ENCODE data around the gene PPP2R5A. TPM values are rescaled to one million over a fixed set of nuclear protein-coding genes. Genes with fewer than 3 reads are reported as not detected.
"Not testable (repeated sequence)": the region's sequence is repeated elsewhere in the genome, so short reads cannot be mapped to it uniquely, and the experiment has no call there.

Gene PPP2R5A
- total RNA-seq, 1 experiment from 2014 or later = 65.3 TPM

DNA sequence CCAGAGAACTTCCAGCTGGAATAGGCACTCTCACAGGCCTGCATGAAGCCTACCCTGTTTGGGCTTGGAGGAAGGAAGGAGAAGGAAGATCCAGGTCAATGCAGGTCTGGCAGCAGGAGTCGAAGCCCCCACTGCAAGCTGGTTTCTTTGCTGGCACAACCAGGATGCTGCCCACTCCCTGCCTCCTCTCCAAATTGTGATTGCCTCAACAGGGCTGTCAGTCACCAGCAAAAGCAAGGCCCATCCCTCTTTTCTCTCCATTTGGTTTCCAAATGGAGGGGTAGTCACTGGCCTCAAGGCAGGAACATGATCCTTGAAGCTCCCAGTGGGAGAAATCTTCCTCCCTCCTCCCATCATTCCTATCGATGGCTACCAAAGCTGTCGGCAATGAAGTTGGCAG, 92.4 kb downstream of the PPP2R5A start:
- DNase-seq = no peak
- Histone ChIP-seq H3K27me3 (ENCODE audit: control insufficient read depth, insufficient read depth, low read length) (no peaks in the 10 kb centered on the region), H3K36me3 (replicated peaks; ENCODE audit: control insufficient read depth, insufficient read depth, low read length) (peaks cover 13% of the 10 kb centered on the region), H3K4me3 (ENCODE audit: insufficient read depth, low read depth, low read length) (no peak overlapping the region)

DNA sequence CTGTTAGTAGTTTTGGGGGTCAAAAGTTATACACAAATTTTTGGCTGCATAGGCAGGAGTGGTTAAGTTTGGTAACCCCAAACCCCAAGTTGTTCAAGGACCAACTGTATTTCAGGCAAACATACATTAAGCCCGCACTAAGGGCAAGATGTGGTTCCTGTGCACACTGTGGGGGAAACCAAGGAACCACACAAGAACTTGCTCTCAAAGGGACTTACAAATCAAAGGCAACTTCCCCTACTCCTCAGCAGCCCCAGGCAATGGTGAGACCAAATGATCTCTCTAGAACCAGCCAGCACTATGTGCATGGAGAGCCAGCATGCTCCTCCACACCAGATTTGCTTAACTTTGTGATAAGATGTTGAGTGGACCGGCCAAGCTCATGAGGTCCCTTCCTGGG, 94.2 kb downstream of the PPP2R5A start:
- Histone ChIP-seq H3K27me3 (ENCODE audit: control insufficient read depth, insufficient read depth, low read length) (no peaks in the 10 kb centered on the region), H3K36me3 (replicated peaks; ENCODE audit: control insufficient read depth, insufficient read depth, low read length) (peaks cover 13% of the 10 kb centered on the region), H3K4me3 (ENCODE audit: insufficient read depth, low read depth, low read length) (no peak overlapping the region)
- no peak for DNase-seq

DNA sequence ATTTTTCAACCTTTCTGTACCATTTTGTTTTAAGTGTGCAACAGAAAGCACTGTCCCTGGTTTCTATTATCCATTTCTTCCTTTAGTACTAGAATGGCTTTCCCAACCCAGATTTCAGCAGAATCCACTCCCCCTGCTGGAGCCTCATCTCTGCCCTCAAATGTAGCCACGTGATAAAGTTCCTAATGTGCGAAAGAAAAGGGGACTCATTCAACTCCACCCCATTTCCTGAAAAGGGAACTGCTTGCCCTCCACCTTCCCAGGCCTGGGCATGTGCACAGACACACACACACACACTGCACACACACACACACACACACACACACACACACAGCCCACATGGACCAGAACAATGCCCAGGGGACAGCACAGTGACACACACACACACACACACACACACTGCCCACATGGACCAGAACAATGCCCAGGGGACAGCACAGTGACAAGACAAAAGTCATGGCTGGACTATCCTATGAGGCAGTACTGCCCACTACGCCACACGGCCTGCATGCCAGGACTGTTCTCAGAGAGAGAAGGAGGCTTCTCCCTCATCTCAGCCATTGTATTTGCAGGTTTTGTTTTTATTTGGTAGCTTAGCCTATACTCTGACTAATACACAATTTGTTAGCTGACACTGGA, 96.3 kb downstream of the PPP2R5A start:
- Histone ChIP-seq H3K36me3 (replicated peaks; ENCODE audit: control insufficient read depth, insufficient read depth, low read length) (peaks cover 21% of the 10 kb centered on the region), H3K4me3 (ENCODE audit: insufficient read depth, low read depth, low read length) (no peak overlapping the region), H3K27me3 (ENCODE audit: control insufficient read depth, insufficient read depth, low read length) (no peaks in the 10 kb centered on the region)
- no peak for DNase-seq

DNA sequence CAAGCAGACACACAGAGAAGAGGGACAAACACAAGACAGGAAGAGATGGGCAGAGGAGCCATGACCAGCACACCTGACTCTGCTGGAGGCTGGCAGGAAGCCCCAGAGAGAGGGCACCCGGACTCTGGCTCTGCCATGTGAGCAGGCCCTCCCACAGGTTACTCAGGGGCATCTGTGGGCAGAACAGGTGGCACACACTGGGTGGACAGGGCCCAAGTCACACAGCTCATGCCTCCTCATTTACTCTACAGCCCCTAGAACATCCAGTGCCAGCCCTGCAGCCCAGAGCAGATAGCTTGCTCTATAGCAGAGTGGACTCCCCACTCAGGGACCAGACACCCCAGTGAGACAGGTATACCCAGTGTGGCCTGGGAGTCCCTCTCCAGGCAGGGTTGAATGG, 100.8 kb downstream of the PPP2R5A start:
- H3K36me3 ChIP-seq (replicated peaks; ENCODE audit: control insufficient read depth, insufficient read depth, low read length) = peaks cover 10% of the 10 kb centered on the region
- H3K27me3 ChIP-seq (ENCODE audit: control insufficient read depth, insufficient read depth, low read length) = no peaks in the 10 kb centered on the region
- DNase-seq = no peak
- H3K4me3 ChIP-seq (ENCODE audit: insufficient read depth, low read depth, low read length) = no peak overlapping the region

DNA sequence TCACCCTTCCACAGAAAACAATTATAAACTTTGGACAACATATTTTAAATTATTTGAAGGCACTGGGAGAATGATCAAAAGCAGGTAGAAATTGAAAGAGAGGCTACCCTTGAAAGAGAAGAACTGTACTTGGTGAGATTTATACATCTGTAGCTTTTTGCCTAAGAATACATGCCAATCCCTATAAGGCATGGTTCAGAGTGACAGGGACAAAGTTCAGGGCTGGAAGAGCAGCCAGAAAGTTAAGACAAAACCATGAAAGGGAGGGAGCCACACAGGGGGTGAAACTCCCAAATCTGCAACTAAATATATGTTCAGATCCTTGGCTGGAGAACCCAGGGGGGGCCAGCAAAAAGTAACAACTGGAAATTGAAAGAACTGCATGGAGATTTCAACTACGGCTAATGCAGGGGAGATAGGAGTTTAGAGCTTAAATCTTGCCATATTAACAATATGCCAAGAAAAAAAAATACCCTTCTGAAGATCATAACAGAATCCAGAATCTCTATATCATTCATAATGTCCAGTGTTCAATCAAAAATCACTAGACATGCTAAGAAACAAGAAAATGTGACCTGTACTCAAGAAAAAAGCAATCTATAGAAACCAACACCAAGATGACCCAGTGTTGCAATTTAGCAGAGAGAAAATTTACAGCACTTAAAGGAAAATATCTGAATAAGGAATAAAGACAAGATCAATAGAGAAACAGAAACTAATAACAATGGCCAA, 103.9 kb downstream of the PPP2R5A start:
- Histone ChIP-seq H3K27me3 (ENCODE audit: control insufficient read depth, insufficient read depth, low read length) (no peaks in the 10 kb centered on the region), H3K4me3 (ENCODE audit: insufficient read depth, low read depth, low read length) (no peak overlapping the region), H3K36me3 (replicated peaks; ENCODE audit: control insufficient read depth, insufficient read depth, low read length) (peaks cover 10% of the 10 kb centered on the region)
- no peak for DNase-seq

DNA sequence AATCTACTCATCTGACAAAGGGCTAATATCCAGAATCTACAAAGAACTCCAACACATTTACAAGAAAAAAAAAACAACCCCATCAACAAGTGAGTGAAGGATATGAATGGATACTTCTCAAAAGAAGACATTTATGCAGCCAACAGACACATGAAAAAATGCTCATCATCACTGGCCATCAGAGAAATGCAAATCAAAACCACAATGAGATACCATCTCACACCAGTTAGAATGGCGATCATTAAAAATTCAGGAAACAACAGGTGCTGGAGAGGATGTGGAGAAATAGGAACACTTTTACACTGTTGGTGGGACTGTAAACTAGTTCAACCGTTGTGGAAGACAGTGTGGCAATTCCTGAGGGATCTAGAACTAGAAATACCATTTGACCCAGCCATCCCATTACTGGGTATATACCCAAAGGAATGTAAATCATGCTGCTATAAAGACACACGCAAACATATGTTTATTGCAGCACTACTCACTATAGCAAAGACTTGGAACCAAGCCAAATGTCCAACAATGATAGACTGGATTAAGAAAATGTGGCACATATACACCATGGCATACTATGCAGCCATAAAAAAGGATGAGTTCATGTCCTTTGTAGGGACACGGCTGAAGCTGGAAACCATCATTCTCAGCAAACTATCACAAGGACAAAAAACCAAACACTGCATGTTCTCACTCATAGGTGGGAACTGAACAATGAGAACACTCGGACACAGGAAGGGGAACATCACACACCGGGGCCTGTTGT, 110.6 kb downstream of the PPP2R5A start:
- not testable (repeated sequence) for H3K27me3 ChIP-seq (ENCODE audit: control insufficient read depth, insufficient read depth, low read length); H3K36me3 ChIP-seq (replicated peaks; ENCODE audit: control insufficient read depth, insufficient read depth, low read length); H3K4me3 ChIP-seq (ENCODE audit: insufficient read depth, low read depth, low read length); DNase-seq

DNA sequence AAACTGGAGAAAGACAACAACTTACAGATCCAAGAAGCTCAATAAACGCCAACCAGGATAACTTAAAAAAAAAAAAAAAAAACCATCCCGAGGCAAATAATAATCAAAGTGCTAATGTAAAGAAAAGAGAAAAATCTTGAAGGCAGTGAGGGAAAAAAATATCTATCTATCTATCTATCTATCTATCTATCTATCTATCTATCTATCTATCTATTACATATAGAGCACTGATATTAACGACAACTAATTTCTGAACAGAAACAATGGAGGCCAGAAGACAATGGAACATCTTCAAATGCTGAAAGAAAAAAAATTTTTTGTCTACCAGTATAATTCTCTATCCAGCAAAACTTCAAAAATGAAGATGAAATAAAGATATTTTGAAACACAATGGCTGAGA, 111.4 kb downstream of the PPP2R5A start:
- Histone ChIP-seq H3K27me3 (ENCODE audit: control insufficient read depth, insufficient read depth, low read length) (no peaks in the 10 kb centered on the region), H3K4me3 (ENCODE audit: insufficient read depth, low read depth, low read length) (no peak overlapping the region), H3K36me3 (replicated peaks; ENCODE audit: control insufficient read depth, insufficient read depth, low read length) (no peaks in the 10 kb centered on the region; the same call in 1 of the 2 replicates)
- no peak for DNase-seq

DNA sequence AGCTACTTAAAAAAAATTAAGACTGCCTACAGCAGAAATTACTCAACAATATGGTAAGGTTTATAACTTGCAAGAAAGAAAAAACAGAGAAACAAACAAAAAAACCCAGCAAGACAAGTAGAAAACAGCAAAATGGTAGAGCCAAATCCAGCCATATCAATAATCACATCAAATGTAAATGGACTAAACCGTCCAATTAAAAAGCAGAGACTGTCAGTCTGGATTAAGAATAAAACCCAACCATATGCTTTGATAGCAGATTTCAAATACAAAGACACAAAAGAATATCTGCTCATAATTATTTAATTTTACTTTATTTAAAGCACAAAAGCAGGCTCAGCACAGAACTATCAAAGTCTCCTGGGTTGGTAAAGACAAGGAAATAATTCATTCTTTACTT, 112.0 kb downstream of the PPP2R5A start:
- Histone ChIP-seq H3K27me3 (ENCODE audit: control insufficient read depth, insufficient read depth, low read length) (no peaks in the 10 kb centered on the region), H3K4me3 (ENCODE audit: insufficient read depth, low read depth, low read length) (no peak overlapping the region), H3K36me3 (replicated peaks; ENCODE audit: control insufficient read depth, insufficient read depth, low read length) (no peaks in the 10 kb centered on the region; the same call in 1 of the 2 replicates)
- DNase-seq = no peak

DNA sequence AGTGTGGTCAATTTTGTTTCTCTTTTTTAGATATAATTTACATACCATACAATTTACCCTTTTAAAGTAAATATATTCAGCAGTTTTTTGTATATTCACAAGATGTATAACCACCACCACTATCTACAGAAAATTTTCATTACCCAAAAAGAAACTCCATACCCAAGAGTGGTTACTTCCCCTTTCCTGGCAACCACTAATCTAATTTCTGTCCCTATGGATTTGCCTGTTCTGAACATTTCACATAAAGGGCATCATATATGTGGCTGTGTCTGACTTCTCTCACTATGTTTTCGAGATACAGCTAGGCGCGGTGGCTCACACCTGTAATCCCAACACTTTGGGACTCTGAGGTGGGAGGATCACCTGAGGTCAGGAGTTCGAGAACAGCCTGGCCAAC, 115.8 kb downstream of the PPP2R5A start:
- no peak for DNase-seq
- no peaks in the 10 kb centered on the region for H3K27me3 ChIP-seq (ENCODE audit: control insufficient read depth, insufficient read depth, low read length)
- H3K36me3 ChIP-seq (replicated peaks; ENCODE audit: control insufficient read depth, insufficient read depth, low read length) = peaks cover 3% of the 10 kb centered on the region
- no peak overlapping the region for H3K4me3 ChIP-seq (ENCODE audit: insufficient read depth, low read depth, low read length)

DNA sequence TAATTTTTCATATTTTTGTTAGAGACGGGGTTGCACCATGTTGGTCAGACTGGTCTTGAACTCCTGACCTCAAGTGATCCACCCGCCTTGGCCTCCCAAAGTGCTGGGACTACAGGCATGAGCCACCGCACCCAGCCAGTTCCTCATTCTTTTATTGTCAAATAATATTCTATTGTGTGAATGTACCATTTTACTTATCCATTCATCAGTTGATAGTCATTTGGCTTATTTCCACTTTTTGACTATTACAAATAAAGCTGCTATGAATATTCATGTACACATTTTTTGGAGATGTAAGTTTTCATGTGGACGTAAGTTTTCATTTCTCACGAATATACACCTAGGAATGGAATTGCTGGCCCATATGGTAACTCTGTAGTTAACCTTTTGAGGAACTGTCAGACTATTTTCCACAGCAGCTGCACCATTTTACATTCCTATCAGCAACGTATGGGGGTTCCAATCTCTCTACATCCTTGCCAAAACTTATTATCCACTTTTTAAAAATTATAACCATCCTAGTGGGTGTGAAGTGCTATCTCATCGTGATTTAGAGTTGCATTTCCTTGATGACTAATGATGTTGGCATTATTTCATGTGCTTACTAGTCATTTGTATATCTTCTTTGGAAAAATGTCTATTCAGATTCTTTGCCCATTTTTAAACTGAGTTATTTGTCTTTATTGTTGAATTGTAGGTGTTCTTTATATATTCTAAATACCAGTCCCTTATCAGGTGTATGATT, 116.8 kb downstream of the PPP2R5A start:
- DNase-seq = no peak
- Histone ChIP-seq H3K27me3 (ENCODE audit: control insufficient read depth, insufficient read depth, low read length) (no peaks in the 10 kb centered on the region), H3K36me3 (replicated peaks; ENCODE audit: control insufficient read depth, insufficient read depth, low read length) (peaks cover 10% of the 10 kb centered on the region), H3K4me3 (ENCODE audit: insufficient read depth, low read depth, low read length) (no peak overlapping the region)

DNA sequence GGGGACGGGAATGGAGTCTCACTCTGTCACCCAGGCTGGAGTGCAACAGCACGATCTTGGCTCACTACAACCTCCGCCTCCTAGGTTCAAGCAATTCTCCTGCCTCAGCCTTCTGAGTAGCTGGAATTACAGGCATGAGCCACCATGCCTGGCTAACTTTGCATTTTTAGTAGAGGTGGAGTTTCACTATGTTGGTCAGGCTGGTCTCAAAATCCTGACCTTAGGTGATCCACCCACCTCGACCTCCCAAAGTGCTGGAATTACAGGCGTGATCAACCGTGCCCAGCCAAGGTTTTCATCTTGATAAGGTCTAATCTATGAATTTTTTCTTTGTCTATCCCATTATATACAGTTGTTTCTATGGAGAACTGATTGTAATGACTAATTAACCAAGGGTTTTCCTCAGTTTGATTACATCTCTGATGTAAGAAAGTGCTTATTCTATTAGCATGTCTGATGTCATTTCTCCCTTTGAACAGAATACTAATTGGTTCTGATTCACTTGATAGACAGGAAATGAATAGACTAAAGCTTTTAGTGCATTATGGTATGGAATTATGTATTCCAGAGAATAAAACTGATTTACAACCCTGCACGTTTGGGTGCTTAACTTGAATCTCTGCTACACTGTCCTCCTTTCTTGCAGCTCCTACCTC, 117.6 kb downstream of the PPP2R5A start:
- peaks cover 13% of the 10 kb centered on the region for H3K36me3 ChIP-seq (replicated peaks; ENCODE audit: control insufficient read depth, insufficient read depth, low read length)
- H3K4me3 ChIP-seq (ENCODE audit: insufficient read depth, low read depth, low read length) = no peak overlapping the region
- DNase-seq = no peak
- no peaks in the 10 kb centered on the region for H3K27me3 ChIP-seq (ENCODE audit: control insufficient read depth, insufficient read depth, low read length)

DNA sequence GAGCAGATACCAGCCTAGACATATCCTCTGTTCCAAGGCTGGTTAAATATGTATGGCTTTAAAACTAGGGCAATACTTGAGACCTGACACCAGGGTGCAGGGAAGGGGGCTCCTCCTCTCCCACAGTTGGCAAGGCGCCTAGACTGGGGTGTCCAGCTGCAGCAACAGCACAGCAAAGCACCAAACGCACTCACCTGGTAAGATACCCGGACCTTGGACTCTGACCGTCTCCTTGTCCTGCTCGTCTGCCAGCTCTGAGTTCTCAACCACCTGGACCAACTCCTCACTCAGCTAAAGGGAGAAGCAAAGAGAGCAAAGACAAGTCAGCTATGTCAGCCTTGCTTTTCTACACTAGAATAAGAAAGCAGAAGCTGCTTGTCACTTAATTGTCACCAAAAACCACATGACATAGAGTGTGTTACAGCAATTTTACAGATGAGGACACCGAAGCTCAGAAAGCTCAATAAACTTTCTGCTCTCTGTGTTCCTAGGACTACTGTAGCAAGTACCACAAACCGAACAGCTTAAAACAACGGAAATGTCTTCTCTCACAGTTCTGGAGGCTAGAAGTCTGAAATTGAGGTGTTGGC, 125.1 kb downstream of the PPP2R5A start:
- Histone ChIP-seq H3K27me3 (ENCODE audit: control insufficient read depth, insufficient read depth, low read length) (peaks cover 9% of the 10 kb centered on the region), H3K36me3 (replicated peaks; ENCODE audit: control insufficient read depth, insufficient read depth, low read length) (peaks cover 37% of the 10 kb centered on the region), H3K4me3 (ENCODE audit: insufficient read depth, low read depth, low read length) (no peak overlapping the region)
- DNase-seq = no peak

Data from H7 (cell line).